ENCODE measurements around the gene ROCK2. TPM values are rescaled to one million over a fixed set of nuclear protein-coding genes. Genes with fewer than 3 reads are reported as not detected.

The ROCK2 gene
- total RNA-seq, 1 experiment from 2014 or later: 25.9 TPM

DNA sequence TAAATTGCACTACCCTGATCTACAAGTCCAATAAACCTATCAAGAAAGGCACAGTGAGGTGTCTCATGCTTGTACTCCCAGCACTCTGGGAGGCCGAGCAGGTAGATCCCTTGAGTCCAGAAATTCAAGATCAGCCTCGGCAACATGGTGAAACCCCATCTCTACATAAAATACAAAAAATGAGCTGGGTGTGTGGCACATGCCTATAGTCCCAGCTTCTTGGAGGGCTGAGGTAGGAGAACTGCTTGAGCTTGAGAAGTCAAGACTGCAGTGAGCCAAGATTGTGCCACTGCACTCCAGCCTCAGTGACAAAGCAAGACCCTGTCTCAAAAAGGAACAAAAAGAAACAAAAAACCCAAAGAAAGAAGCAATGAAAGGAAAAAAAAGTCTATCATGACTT, 58.9 kb downstream of the ROCK2 start:
- Mint-ChIP-seq H3K4me1 (peaks cover 7% of the 10 kb centered on the region), H3K36me3 (peaks cover 29% of the 10 kb centered on the region), H3K4me3 (no peak overlapping the region), H3K27me3 (ENCODE audit: low read depth) (no peaks in the 10 kb centered on the region), H3K9me3 (peaks cover 21% of the 10 kb centered on the region), H3K27ac (no peak overlapping the region)
- no peak for TF ChIP-seq ZSCAN18 (CRISPR knock-in tag; IDR thresholded peaks at IDR 0.05)
- no peak for TF ChIP-seq IRF2 (CRISPR knock-in tag; IDR thresholded peaks at IDR 0.05; ENCODE audit: borderline replicate concordance, low read depth)
- no peak for TF ChIP-seq ZNF671 (CRISPR knock-in tag; IDR thresholded peaks at IDR 0.05)
- CTCF ChIA-PET: no interaction called here
- DNase-seq (ENCODE audit: low spot score) (no peak), ATAC-seq (no peak)
- POLR2A ChIA-PET: no interaction called here

- H3K27me3 Mint-ChIP-seq (ENCODE audit: low read depth): no peaks in the 10 kb centered on the region
- no peaks in the 10 kb centered on the region for H3K4me1 Mint-ChIP-seq
- H3K4me3 Mint-ChIP-seq: no peak overlapping the region
- ATAC-seq (no peak), DNase-seq (ENCODE audit: low spot score) (no peak)
- peaks cover 25% of the 10 kb centered on the region for H3K9me3 Mint-ChIP-seq
- no peak overlapping the region for H3K27ac Mint-ChIP-seq
- ChIA-PET CTCF (no interaction called here), POLR2A (no interaction called here)
- TF ChIP-seq ATF6 (CRISPR knock-in tag; IDR thresholded peaks at IDR 0.05) (no peak), NFYB (CRISPR knock-in tag; conservative IDR thresholded peaks at IDR 0.05; ENCODE audit: low read depth) (no peak), KAT7 (CRISPR knock-in tag; IDR thresholded peaks at IDR 0.05; ENCODE audit: borderline replicate concordance) (no peak), RELA (CRISPR knock-in tag; IDR thresholded peaks at IDR 0.05; ENCODE audit: borderline replicate concordance) (no peak), NR1H2 (CRISPR knock-in tag; IDR thresholded peaks at IDR 0.05) (no peak), ZNF263 (CRISPR knock-in tag; IDR thresholded peaks at IDR 0.05; ENCODE audit: low read depth) (no peak), SMAD4 (CRISPR knock-in tag; IDR thresholded peaks at IDR 0.05) (no peak), NFATC4 (CRISPR knock-in tag; IDR thresholded peaks at IDR 0.05) (no peak), ZNF232 (CRISPR knock-in tag; IDR thresholded peaks at IDR 0.05) (no peak), ZNF121 (CRISPR knock-in tag; IDR thresholded peaks at IDR 0.05) (no peak), NR2C2 (CRISPR knock-in tag; IDR thresholded peaks at IDR 0.05) (no peak), OVOL2 (CRISPR knock-in tag; IDR thresholded peaks at IDR 0.05; ENCODE audit: borderline replicate concordance) (no peak), JUN (CRISPR knock-in tag; IDR thresholded peaks at IDR 0.05) (no peak)
- TF ChIP-seq, protein P1, sequence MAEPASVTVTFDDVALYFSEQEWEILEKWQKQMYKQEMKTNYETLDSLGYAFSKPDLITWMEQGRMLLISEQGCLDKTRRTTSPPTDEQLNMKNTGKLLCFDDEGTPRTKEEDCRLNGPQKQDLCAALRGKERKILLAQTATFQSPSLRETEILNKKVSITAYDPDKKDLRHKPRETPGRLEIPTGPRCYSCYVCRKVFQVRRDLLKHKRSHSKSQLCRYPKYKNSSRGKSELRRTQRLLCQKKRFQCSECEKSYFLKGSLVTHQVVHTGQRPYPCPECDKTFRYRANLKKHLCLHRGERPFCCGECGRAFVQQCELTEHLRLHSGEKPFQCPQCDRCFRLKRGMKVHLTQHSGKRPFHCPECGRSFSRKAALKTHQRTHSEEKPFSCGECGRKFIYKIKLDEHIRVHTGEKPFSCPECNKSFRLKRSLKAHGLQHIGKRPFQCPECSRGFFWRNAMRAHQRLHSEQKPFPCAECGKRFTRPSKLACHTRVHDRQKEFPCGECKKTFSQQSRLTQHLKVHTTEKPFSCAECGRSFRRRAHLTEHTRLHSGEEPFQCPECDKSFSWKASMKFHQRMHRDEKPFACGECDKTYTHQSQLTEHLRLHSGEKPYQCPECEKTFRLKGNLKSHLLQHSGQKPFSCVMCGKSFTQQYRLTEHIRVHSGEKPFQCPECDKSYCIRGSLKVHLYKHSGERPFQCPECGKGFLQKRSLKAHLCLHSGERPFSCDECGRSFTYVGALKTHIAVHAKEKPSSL (CRISPR knock-in tag; conservative IDR thresholded peaks at IDR 0.05): no peak
- H3K36me3 Mint-ChIP-seq: peaks cover 34% of the 10 kb centered on the region
Measured at GRCh38 chr2:11281186-11281585, 63.2 kb downstream of the ROCK2 start.

- H3K36me3 Mint-ChIP-seq: peaks cover 31% of the 10 kb centered on the region
- no peak overlapping the region for H3K27ac Mint-ChIP-seq
- POLR2A ChIA-PET: no interaction called here
- peaks cover 3% of the 10 kb centered on the region; the same call in 1 of the 2 replicates for H3K4me1 Mint-ChIP-seq
- ATAC-seq (no peak), DNase-seq (ENCODE audit: low spot score) (no peak)
- no peak overlapping the region for H3K4me3 Mint-ChIP-seq
- no peaks in the 10 kb centered on the region for H3K27me3 Mint-ChIP-seq (ENCODE audit: low read depth)
- TF ChIP-seq JAZF1 (CRISPR knock-in tag; IDR thresholded peaks at IDR 0.05) (no peak), MYBL2 (CRISPR knock-in tag; IDR thresholded peaks at IDR 0.05) (no peak)
- CTCF ChIA-PET: no interaction called here
- peaks cover 23% of the 10 kb centered on the region for H3K9me3 Mint-ChIP-seq
Measured at GRCh38 chr2:11280713-11281112, 63.7 kb downstream of the ROCK2 start.

Data from WTC11 (cell line).